Trophoblast cell (in vitro differentiated cells and primary cell): Measurements from ENCODE around the gene IZUMO4.
A peak's percentile ranks its signal among the peaks of the same experiment; 100 is the strongest.
"Not testable (repeated sequence)": the region's sequence is repeated elsewhere in the genome, so short reads cannot be mapped to it uniquely, and the experiment has no call there.

Source experiments
- DNase-seq, 2 donors: peaks; one replicate each; pipeline ENCODE4 v3.0.0-alpha.2; 2016
- H2AFZ ChIP-seq: 2 replicates; pipeline ENCODE4 v1.6.1; 2013; ENCODE audit warnings: low read length, moderate library complexity, mild to moderate bottlenecking; ENCODE audit not compliant: insufficient read depth, poor library complexity
- H2AK5ac ChIP-seq: 2 replicates; pipeline ENCODE4 v1.6.1; 2013; ENCODE audit warnings: mild to moderate bottlenecking, low read length
- H2BK120ac ChIP-seq: 2 replicates; pipeline ENCODE4 v1.6.1; 2013; ENCODE audit warnings: low read length, mild to moderate bottlenecking, moderate library complexity; ENCODE audit not compliant: insufficient read depth, poor library complexity
- H2BK12ac ChIP-seq: 2 replicates; pipeline ENCODE4 v1.6.1; 2013; ENCODE audit warnings: mild to moderate bottlenecking, low read length, moderate library complexity
- H2BK5ac ChIP-seq: 2 replicates; pipeline ENCODE4 v1.6.1; 2013; ENCODE audit warnings: low read length, low read depth, moderate library complexity, mild to moderate bottlenecking; ENCODE audit not compliant: poor library complexity
- H3K14ac ChIP-seq: 2 replicates; pipeline ENCODE4 v1.6.1; 2013; ENCODE audit warnings: mild to moderate bottlenecking, low read length
- H3K18ac ChIP-seq: 2 replicates; pipeline ENCODE4 v1.6.1; 2013; ENCODE audit warnings: mild to moderate bottlenecking, low read length
- H3K23ac ChIP-seq: 2 replicates; pipeline ENCODE4 v1.6.1; 2013; ENCODE audit warnings: low read length
- H3K27ac ChIP-seq: 2 replicates; pipeline ENCODE4 v1.5.1; 2013; ENCODE audit warnings: low read depth, mild to moderate bottlenecking, inconsistent platforms, low read length, moderate library complexity
- H3K27me3 ChIP-seq: 2 replicates; pipeline ENCODE4 v1.6.1; 2013; ENCODE audit warnings: inconsistent platforms, mild to moderate bottlenecking, low read length, moderate library complexity; ENCODE audit not compliant: insufficient read depth
- H3K36me3 ChIP-seq, 2 experiments: 1 replicate in 1 of 2; 2 replicates in 1 of 2; pipeline ENCODE4 v1.6.1; 2013; ENCODE audit warnings: low read length in 2 of 2, mild to moderate bottlenecking in 2 of 2, moderate library complexity in 1 of 2; ENCODE audit not compliant: insufficient read depth in 2 of 2, control insufficient read depth in 1 of 2
- H3K4ac ChIP-seq: 2 replicates; pipeline ENCODE4 v1.6.1; 2013; ENCODE audit warnings: low read depth, mild to moderate bottlenecking, low read length, moderate library complexity
- H3K4me1 ChIP-seq, 2 experiments: 1 replicate in 1 of 2; 2 replicates in 1 of 2; pipeline ENCODE4 v1.6.1; 2013; ENCODE audit warnings: low read length in 2 of 2, mild to moderate bottlenecking in 2 of 2, moderate library complexity in 1 of 2; ENCODE audit not compliant: insufficient read depth in 2 of 2, control insufficient read depth in 1 of 2
- H3K4me2 ChIP-seq: 2 replicates; pipeline ENCODE4 v1.6.1; 2013; ENCODE audit warnings: inconsistent platforms, mild to moderate bottlenecking, low read length, moderate library complexity
- H3K4me3 ChIP-seq: 2 replicates; pipeline ENCODE4 v1.5.1; 2013; ENCODE audit warnings: mild to moderate bottlenecking, low read depth, low read length, inconsistent platforms
- H3K79me1 ChIP-seq: one replicate; pipeline ENCODE4 v1.6.1; 2013; ENCODE audit warnings: low read length
- H3K79me2 ChIP-seq: 2 replicates; pipeline ENCODE4 v1.6.1; 2013; ENCODE audit warnings: low read length, mild to moderate bottlenecking; ENCODE audit not compliant: control insufficient read depth, insufficient read depth, poor library complexity
- H3K9ac ChIP-seq: 2 replicates; pipeline ENCODE4 v1.6.1; 2013; ENCODE audit warnings: mild to moderate bottlenecking, low read length
- H3K9me3 ChIP-seq: 2 replicates; pipeline ENCODE4 v1.6.1; 2013; ENCODE audit warnings: low read depth, mild to moderate bottlenecking, control low read depth, inconsistent platforms, low read length; ENCODE audit not compliant: insufficient read depth
- H4K12ac ChIP-seq: 2 replicates; pipeline ENCODE4 v1.6.1; 2013; ENCODE audit warnings: low read depth, mild to moderate bottlenecking, low read length, moderate library complexity
- H4K8ac ChIP-seq: 2 replicates; pipeline ENCODE4 v1.6.1; 2013; ENCODE audit warnings: low read depth, mild to moderate bottlenecking, low read length, moderate library complexity
- H4K91ac ChIP-seq: one replicate; pipeline ENCODE4 v1.6.1; 2013; ENCODE audit warnings: low read depth, mild to moderate bottlenecking, low read length, moderate library complexity
- WGBS: extraction: QIAGEN DNeasy Blood & Tissue Kit; methylation state at CpG from one replicate; pipeline ENCODE4 v1.1.7; 2013; ENCODE audit warnings: missing lambda C conversion rate; ENCODE audit not compliant: insufficient read length, insufficient coverage; ENCODE audit errors: extremely low coverage; 5-methylcytosine and 5-hydroxymethylcytosine counted together

IZUMO4 gene

GRCh38 chr19:2089001-2089711, 7.6 kb upstream of the IZUMO4 start:
- peak; percentile 92 for DNase-seq
- peak overlapping the region; percentile 45 for H3K14ac ChIP-seq
- WGBS: no CpG with 5 or more reads among the region's 16 CpGs

GRCh38 chr19:2089727-2090053, 7.0 kb upstream of the IZUMO4 start:
- peak overlapping the region; percentile 59 for H4K8ac ChIP-seq
- H3K23ac ChIP-seq: no peak overlapping the region
- peak overlapping the region; percentile 79 for H3K27ac ChIP-seq
- no peak overlapping the region for H2AFZ ChIP-seq
- no peak overlapping the region for H3K4me3 ChIP-seq
- peaks cover 23 to 28% of the 10 kb centered on the region in 2 experiments for H3K4me1 ChIP-seq
- peak overlapping the region; percentile 12 for H3K18ac ChIP-seq
- peak overlapping the region; percentile 74 for H2BK5ac ChIP-seq
- H3K14ac ChIP-seq: peak overlapping the region; percentile 45
- peak overlapping the region; percentile 80 for H4K91ac ChIP-seq
- H3K36me3 ChIP-seq: peaks cover 2 to 10% of the 10 kb centered on the region in 2 experiments
- no peak for DNase-seq
- H3K9me3 ChIP-seq: no peaks in the 10 kb centered on the region
- H3K79me2 ChIP-seq: peaks cover 4% of the 10 kb centered on the region
- H2BK12ac ChIP-seq: peak overlapping the region; percentile 66
- peak overlapping the region; percentile 56 for H4K12ac ChIP-seq
- no CpG with 5 or more reads among the region's 2 CpGs for WGBS
- no peak overlapping the region for H3K4me2 ChIP-seq
- no peaks in the 10 kb centered on the region for H3K27me3 ChIP-seq
- no peak overlapping the region for H3K9ac ChIP-seq
- H3K79me1 ChIP-seq: peaks cover 17% of the 10 kb centered on the region
- H2AK5ac ChIP-seq: peak overlapping the region; percentile 11
- peak overlapping the region; percentile 40 for H3K4ac ChIP-seq
- H2BK120ac ChIP-seq: peak overlapping the region; percentile 80

More at GRCh38 chr19:2089001-2089711, 7.6 kb upstream of the IZUMO4 start:
- no peaks in the 10 kb centered on the region for H3K9me3 ChIP-seq
- H3K4me1 ChIP-seq: peaks cover 20 to 24% of the 10 kb centered on the region in 2 experiments
- H3K18ac ChIP-seq: peak overlapping the region; percentile 41
- H3K79me2 ChIP-seq: peaks cover 4% of the 10 kb centered on the region
- H3K27ac ChIP-seq: peak overlapping the region; percentile 79
- H2AFZ ChIP-seq: no peak overlapping the region
- no peak overlapping the region for H3K4me3 ChIP-seq
- peaks cover 2 to 11% of the 10 kb centered on the region in 2 experiments for H3K36me3 ChIP-seq
- H2BK12ac ChIP-seq: peak overlapping the region; percentile 66
- peaks cover 17% of the 10 kb centered on the region for H3K79me1 ChIP-seq
- H4K8ac ChIP-seq: peak overlapping the region; percentile 59
- no peak overlapping the region for H3K4me2 ChIP-seq
- peak overlapping the region; percentile 80 for H2BK120ac ChIP-seq
- no peak overlapping the region for H3K9ac ChIP-seq
- peak overlapping the region; percentile 11 for H2AK5ac ChIP-seq
- H3K23ac ChIP-seq: no peak overlapping the region
- peak overlapping the region; percentile 74 for H2BK5ac ChIP-seq
- peak overlapping the region; percentile 56 for H4K12ac ChIP-seq
- H3K27me3 ChIP-seq: no peaks in the 10 kb centered on the region
- peak overlapping the region; percentile 40 for H3K4ac ChIP-seq
- peak overlapping the region; percentile 80 for H4K91ac ChIP-seq

- not testable (repeated sequence) for H2BK120ac ChIP-seq, H3K23ac ChIP-seq, H2BK12ac ChIP-seq, H4K12ac ChIP-seq, H3K36me3 ChIP-seq, H3K18ac ChIP-seq, H3K79me2 ChIP-seq, H3K4me2 ChIP-seq, H3K9me3 ChIP-seq, H3K27me3 ChIP-seq, DNase-seq, H4K8ac ChIP-seq, H4K91ac ChIP-seq, H3K4me3 ChIP-seq, H2BK5ac ChIP-seq, H3K27ac ChIP-seq, H3K9ac ChIP-seq, H3K14ac ChIP-seq, H2AFZ ChIP-seq, H2AK5ac ChIP-seq
- H3K4me1 ChIP-seq: peaks cover 33 to 36% of the 10 kb centered on the region in 2 experiments
- H3K79me1 ChIP-seq: peaks cover 23% of the 10 kb centered on the region
- peak overlapping the region; percentile 36 for H3K4ac ChIP-seq
- WGBS: no CpG with 5 or more reads among the region's 13 CpGs
Measured at GRCh38 chr19:2091926-2092525, 4.7 kb upstream of the IZUMO4 start.

- Histone ChIP-seq H2BK12ac (peak within 1 kb of the TSS; percentile 10), H3K4me1 (peaks cover 15 to 20% of the 10 kb centered on the region in 2 experiments), H3K9ac (peak within 1 kb of the TSS; percentile 60), H3K36me3 (peaks cover 19 to 20% of the 10 kb centered on the region in 2 experiments), H2AK5ac (peak within 1 kb of the TSS; percentile 85), H3K79me1 (peaks cover 8% of the 10 kb centered on the region), H3K18ac (peak within 1 kb of the TSS; percentile 93), H3K4ac (peak within 1 kb of the TSS; percentile 86), H4K8ac (peak within 1 kb of the TSS; percentile 97), H3K23ac (no peak within 1 kb of the TSS), H2BK120ac (peak within 1 kb of the TSS; percentile 92), H4K12ac (peak within 1 kb of the TSS; percentile 84), H3K27me3 (no peaks in the 10 kb centered on the region), H3K79me2 (peaks cover 5% of the 10 kb centered on the region), H2BK5ac (peak within 1 kb of the TSS; percentile 93), H3K14ac (peak within 1 kb of the TSS; percentile 96), H2AFZ (peak within 1 kb of the TSS; percentile 93), H3K27ac (peak within 1 kb of the TSS; percentile 86), H3K4me3 (peak within 1 kb of the TSS; percentile 89), H3K4me2 (peak within 1 kb of the TSS; percentile 75), H4K91ac (peak within 1 kb of the TSS; percentile 91), H3K9me3 (no peaks in the 10 kb centered on the region)
- peak; percentile 87 to 92 for DNase-seq
- no CpG with 5 or more reads among the region's 56 CpGs for WGBS
Measured at GRCh38 chr19:2096034-2096479, 658 bp upstream of the IZUMO4 start, which contains the start of gene MOB3A. Gene MOB3A, minus strand, starts transcription at chr19:2096326. Its CDS starts 17,766 bp downstream, at chr19:2078560.
